Subcutaneous adipose tissue (tissue), 4 donors: ENCODE measurements around the gene PSMC3IP. TPM values are rescaled to one million over a fixed set of nuclear protein-coding genes. Genes with fewer than 3 reads are reported as not detected.

ENCODE experiments used
- CTCF ChIP-seq: fragments of 450-650 bp; IDR thresholded peaks from one replicate; pipeline ENCODE4 v1.5.1; 2016; ENCODE audit warnings: low read depth, mild to moderate bottlenecking, control low read depth, antibody characterized with exemption, moderate library complexity
- total RNA-seq, 4 donors: library from RNA; depleted of rRNA; stranded (reverse); fragments of >200 nt; gene quantifications; one replicate each; pipeline ENCODE4 v1.1.0, GENCODE V29; 2016

Gene PSMC3IP
- total RNA-seq, 4 donors from 2014 or later, result 1.1 to 4.0 (median 3.6) TPM

GRCh38 chr17:42536372-42537155 is 41.0 kb downstream of the PSMC3IP start:
- TF ChIP-seq CTCF, result no peak

- no peak for TF ChIP-seq CTCF
Measured at GRCh38 chr17:42536048-42536371, 41.5 kb downstream of the PSMC3IP start, which contains the start of gene NAGLU. Gene NAGLU, plus strand, starts transcription at chr17:42536241. Its CDS starts 32 bp downstream, at chr17:42536273.

- no peak for TF ChIP-seq CTCF
Measured at GRCh38 chr17:42535155-42536047, 42.1 kb downstream of the PSMC3IP start.

GRCh38 chr17:42531455-42532354 is 45.8 kb downstream of the PSMC3IP start:
- no peak for TF ChIP-seq CTCF

- TF ChIP-seq CTCF, result no peak
Measured at GRCh38 chr17:42530952-42531454, 46.5 kb downstream of the PSMC3IP start.

GRCh38 chr17:42529061-42529460 is 48.5 kb downstream of the PSMC3IP start:
- no peak for TF ChIP-seq CTCF
